Parathyroid adenoma (tissue), 2 donors: ENCODE results near the gene DDX10.
"Not testable (repeated sequence)": the region's sequence is repeated elsewhere in the genome, so short reads cannot be mapped to it uniquely, and the experiment has no call there.

ENCODE experiments used
- H2AFZ ChIP-seq: fragments of 300-600 bp; sonication (generic); one replicate; pipeline ENCODE4 v1.7.0; 2017; ENCODE audit warnings: antibody characterized with exemption, mild to moderate bottlenecking
- H3K27ac ChIP-seq: fragments of 300-600 bp; sonication (generic); one replicate; pipeline ENCODE4 v1.7.0; 2017
- H3K27me3 ChIP-seq: fragments of 300-600 bp; sonication (generic); one replicate; pipeline ENCODE4 v1.7.0; 2017; ENCODE audit warnings: low read length; ENCODE audit not compliant: control insufficient read depth, insufficient read depth
- H3K36me3 ChIP-seq: fragments of 300-600 bp; sonication (generic); one replicate; pipeline ENCODE4 v1.7.0; 2017; ENCODE audit warnings: low read length; ENCODE audit not compliant: control insufficient read depth, insufficient read depth
- H3K4me1 ChIP-seq: fragments of 300-600 bp; sonication (generic); one replicate; pipeline ENCODE4 v1.7.0; 2017; ENCODE audit warnings: control low read depth
- H3K4me2 ChIP-seq: fragments of 300-600 bp; sonication (generic); one replicate; pipeline ENCODE4 v1.7.0; 2017; ENCODE audit warnings: low read length
- H3K4me3 ChIP-seq: fragments of 300-600 bp; sonication (generic); one replicate; pipeline ENCODE4 v1.7.0; 2017; ENCODE audit warnings: low read depth, low read length
- H3K79me2 ChIP-seq: fragments of 300-600 bp; sonication (generic); one replicate; pipeline ENCODE4 v1.7.0; 2017; ENCODE audit warnings: control low read depth
- H3K9ac ChIP-seq: fragments of 300-600 bp; sonication (generic); one replicate; pipeline ENCODE4 v1.7.0; 2017; ENCODE audit warnings: mild to moderate bottlenecking
- H3K9me3 ChIP-seq: fragments of 300-600 bp; sonication (generic); one replicate; pipeline ENCODE4 v1.7.0; 2017; ENCODE audit warnings: low read length; ENCODE audit not compliant: control insufficient read depth
- CTCF ChIP-seq: fragments of 300-600 bp; sonication (generic); IDR thresholded peaks from one replicate; pipeline ENCODE4 v1.7.0; 2017; ENCODE audit warnings: antibody characterized with exemption, mild to moderate bottlenecking
- donor health status: primary hyperparathyroidism.

DDX10 gene

GRCh38 chr11:108639146-108639545 lies 25.7 kb upstream of the DDX10 start:
- no peaks in the 10 kb centered on the region for H3K27me3 ChIP-seq
- H3K79me2 ChIP-seq = no peaks in the 10 kb centered on the region
- H3K27ac ChIP-seq = no peak overlapping the region
- no peak overlapping the region for H3K9ac ChIP-seq
- H3K4me2 ChIP-seq = no peak overlapping the region
- no peaks in the 10 kb centered on the region for H3K4me1 ChIP-seq
- no peaks in the 10 kb centered on the region for H3K9me3 ChIP-seq
- H3K36me3 ChIP-seq = no peaks in the 10 kb centered on the region
- no peak for TF ChIP-seq CTCF
- H2AFZ ChIP-seq = no peak overlapping the region
- no peak overlapping the region for H3K4me3 ChIP-seq

GRCh38 chr11:108641752-108642151 lies 23.1 kb upstream of the DDX10 start:
- not testable (repeated sequence) for H3K79me2 ChIP-seq, H3K9me3 ChIP-seq, H3K4me2 ChIP-seq, H2AFZ ChIP-seq, H3K4me3 ChIP-seq, H3K27me3 ChIP-seq, H3K36me3 ChIP-seq, H3K9ac ChIP-seq, H3K4me1 ChIP-seq
- peak overlapping the region; percentile 9 for H3K27ac ChIP-seq

- H3K27me3 ChIP-seq = no peaks in the 10 kb centered on the region
- peak overlapping the region; percentile 29 for H2AFZ ChIP-seq
- no peak for TF ChIP-seq CTCF
- no peak overlapping the region for H3K9ac ChIP-seq
- no peaks in the 10 kb centered on the region for H3K79me2 ChIP-seq
- H3K27ac ChIP-seq = peak overlapping the region; percentile 11
- H3K36me3 ChIP-seq = no peaks in the 10 kb centered on the region
- H3K9me3 ChIP-seq = no peaks in the 10 kb centered on the region
- peaks cover 10% of the 10 kb centered on the region for H3K4me1 ChIP-seq
- H3K4me3 ChIP-seq = no peak overlapping the region
- H3K4me2 ChIP-seq = no peak overlapping the region
These were observed 20.9 kb upstream of the DDX10 start for GRCh38 chr11:108643974-108644373.

GRCh38 chr11:108645970-108646369 lies 18.9 kb upstream of the DDX10 start:
- Histone ChIP-seq H3K4me2 (no peak overlapping the region), H3K9me3 (no peaks in the 10 kb centered on the region), H3K27ac (no peak overlapping the region), H3K9ac (no peak overlapping the region), H3K4me1 (peaks cover 10% of the 10 kb centered on the region), H2AFZ (no peak overlapping the region), H3K27me3 (no peaks in the 10 kb centered on the region), H3K36me3 (no peaks in the 10 kb centered on the region), H3K4me3 (no peak overlapping the region), H3K79me2 (no peaks in the 10 kb centered on the region)
- no peak for TF ChIP-seq CTCF

GRCh38 chr11:108647387-108647700 lies 17.5 kb upstream of the DDX10 start:
- no peak overlapping the region for H3K9ac ChIP-seq
- H3K36me3 ChIP-seq = no peaks in the 10 kb centered on the region
- no peaks in the 10 kb centered on the region for H3K9me3 ChIP-seq
- H3K27ac ChIP-seq = peak overlapping the region; percentile 72
- H3K4me2 ChIP-seq = no peak overlapping the region
- no peaks in the 10 kb centered on the region for H3K79me2 ChIP-seq
- H2AFZ ChIP-seq = peak overlapping the region; percentile 62
- no peak for TF ChIP-seq CTCF
- no peak overlapping the region for H3K4me3 ChIP-seq
- H3K27me3 ChIP-seq = no peaks in the 10 kb centered on the region
- peaks cover 10% of the 10 kb centered on the region for H3K4me1 ChIP-seq
